Suprapubic skin (tissue), 4 donors: Measurements from ENCODE around the gene ACE. TPM values are rescaled to one million over a fixed set of nuclear protein-coding genes. Genes with fewer than 3 reads are reported as not detected.
A peak's percentile ranks its signal among the peaks of the same experiment; 100 is the strongest.

Source experiments
- DNase-seq, 2 donors: peaks; one replicate each; pipeline ENCODE4 v3.0.0-alpha.2; 2019; ENCODE audit warnings: low spot score in 2 of 2
- H3K27ac ChIP-seq: fragments of 200-600 bp; sonication (generic); one replicate; pipeline ENCODE4 v1.5.1; 2019
- H3K27me3 ChIP-seq: fragments of 200-600 bp; sonication (generic); one replicate; pipeline ENCODE4 v1.5.1; 2019
- H3K36me3 ChIP-seq: fragments of 200-600 bp; sonication (generic); one replicate; pipeline ENCODE4 v1.5.1; 2019
- H3K4me1 ChIP-seq: fragments of 200-600 bp; sonication (generic); one replicate; pipeline ENCODE4 v1.5.1; 2019
- H3K4me3 ChIP-seq: fragments of 200-600 bp; sonication (generic); one replicate; pipeline ENCODE4 v1.5.1; 2019; ENCODE audit warnings: mild to moderate bottlenecking
- H3K9me3 ChIP-seq: fragments of 200-600 bp; sonication (generic); one replicate; pipeline ENCODE4 v1.5.1; 2019
- CTCF ChIP-seq, 2 donors: fragments of 200-600 bp in 1 of 2; fragments of 450-650 bp in 1 of 2; sonication (generic) in 1 of 2; IDR thresholded peaks; one replicate each; pipeline ENCODE4 v1.5.1; 2016 to 2019; ENCODE audit warnings: antibody characterized with exemption in 2 of 2, mild to moderate bottlenecking in 1 of 2, moderate library complexity in 1 of 2
- EP300 ChIP-seq: sonication (generic); formaldehyde crosslinking; IDR thresholded peaks from one replicate; pipeline ENCODE4 v1.6.1; 2017; ENCODE audit warnings: antibody characterized with exemption
- POLR2A ChIP-seq, 2 donors: fragments of 450-650 bp; IDR thresholded peaks; one replicate each; pipeline ENCODE4 v1.6.1; 2017; ENCODE audit warnings: antibody characterized with exemption in 2 of 2, mild to moderate bottlenecking in 2 of 2, moderate library complexity in 2 of 2
- POLR2AphosphoS5 ChIP-seq, 3 donors: sonication (generic); formaldehyde crosslinking; IDR thresholded peaks; one replicate each; pipeline ENCODE4 v1.6.1; 2017; ENCODE audit warnings: antibody characterized with exemption in 3 of 3
- WGBS: methylation state at CpG from one replicate; pipeline ENCODE4 v1.1.5; 2018; 5-methylcytosine and 5-hydroxymethylcytosine counted together
- total RNA-seq, 4 donors: library from RNA; depleted of rRNA; stranded (reverse); fragments of >200 nt; gene quantifications; one replicate each; pipeline ENCODE4 v1.1.0, GENCODE V29; 2016

The ACE gene
- total RNA-seq, result 1 to 10 TPM in 3 of 4 donors, under 1 TPM in 1; 0.79 to 6.3 (median 4.0) TPM

- H3K36me3 ChIP-seq, result no peaks in the 10 kb centered on the region
- TF ChIP-seq POLR2AphosphoS5 (IDR thresholded peaks at IDR 0.05) (no peak), CTCF (IDR thresholded peaks at IDR 0.05) (no peak), EP300 (no peak), POLR2A (IDR thresholded peaks at IDR 0.05) (no peak)
- H3K27ac ChIP-seq, result no peak within 1 kb of the TSS
- peak within 1 kb of the TSS; percentile 64 for H3K4me3 ChIP-seq
- WGBS, result 10% methylated on average over 2 of the region's 78 CpGs
- no peak for DNase-seq
- peaks cover 33% of the 10 kb centered on the region for H3K4me1 ChIP-seq
- no peaks in the 10 kb centered on the region for H3K9me3 ChIP-seq
- peaks cover 22% of the 10 kb centered on the region for H3K27me3 ChIP-seq
Observed at GRCh38 chr17:63476854-63477479, at the start of gene ACE. Gene ACE, plus strand, starts transcription at chr17:63477061. Its CDS starts 34 bp downstream, at chr17:63477095.

DNA sequence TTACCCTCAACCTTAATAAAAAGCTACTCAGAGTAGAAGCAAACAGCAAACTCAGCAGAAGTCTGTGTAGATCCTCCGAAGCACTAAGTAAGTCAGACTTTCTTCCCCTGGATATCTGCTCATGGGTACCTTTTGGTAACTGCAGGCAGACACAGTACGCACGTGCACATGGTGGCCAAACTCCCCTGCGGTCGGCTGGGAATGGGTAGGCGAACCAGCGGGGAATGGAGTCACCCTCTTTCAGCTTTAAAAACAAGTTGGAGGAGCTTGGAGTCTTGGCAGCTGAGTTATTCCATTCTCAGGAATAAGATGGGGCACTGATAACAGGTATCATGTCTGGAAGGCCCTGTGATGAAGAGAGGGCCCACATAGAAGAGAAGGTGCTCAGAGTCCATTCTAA is 47.1 kb upstream of the ACE start:
- TF ChIP-seq POLR2AphosphoS5 (IDR thresholded peaks at IDR 0.05) (no peak), POLR2A (IDR thresholded peaks at IDR 0.05) (no peak), EP300 (no peak), CTCF (IDR thresholded peaks at IDR 0.05) (no peak)

DNA sequence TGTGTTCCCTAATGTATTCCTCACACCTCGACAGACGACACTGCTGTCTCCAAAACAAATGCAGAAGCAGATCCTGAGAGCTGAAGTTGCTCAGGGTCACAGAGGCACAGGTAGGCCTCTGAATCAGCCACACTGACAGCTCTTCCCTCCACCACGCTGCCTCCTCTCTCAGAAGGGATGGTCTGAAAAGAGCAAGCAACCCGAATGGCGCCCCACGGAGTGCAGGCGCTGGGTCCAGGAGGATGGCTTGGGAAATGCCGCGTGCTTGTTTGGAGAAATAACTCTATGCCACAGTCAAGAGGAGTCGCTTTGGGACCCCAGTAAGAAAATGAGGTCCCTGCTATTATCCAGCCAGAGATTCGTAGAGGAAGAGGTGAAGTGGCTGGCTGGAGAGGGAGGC is 46.6 kb upstream of the ACE start:
- 90% methylated on average over 10 of the region's 11 CpGs for WGBS
- Histone ChIP-seq H3K9me3 (no peaks in the 10 kb centered on the region), H3K27ac (no peak overlapping the region), H3K27me3 (no peaks in the 10 kb centered on the region), H3K4me3 (no peak overlapping the region), H3K36me3 (no peaks in the 10 kb centered on the region), H3K4me1 (peaks cover 27% of the 10 kb centered on the region)
- TF ChIP-seq POLR2AphosphoS5 (IDR thresholded peaks at IDR 0.05) (no peak), CTCF (IDR thresholded peaks at IDR 0.05) (no peak), POLR2A (IDR thresholded peaks at IDR 0.05) (no peak), EP300 (no peak)
- peak; percentile 46 to 47 for DNase-seq

More for the DNA sequence above, 47.1 kb upstream of the ACE start:
- DNase-seq, result peak; percentile 17 to 20
- no peak overlapping the region for H3K27ac ChIP-seq
- no peaks in the 10 kb centered on the region for H3K36me3 ChIP-seq
- peaks cover 25% of the 10 kb centered on the region for H3K4me1 ChIP-seq
- H3K27me3 ChIP-seq, result no peaks in the 10 kb centered on the region
- H3K9me3 ChIP-seq, result no peaks in the 10 kb centered on the region
- no peak overlapping the region for H3K4me3 ChIP-seq
- WGBS, result 92% methylated on average over 7 of the region's 7 CpGs

DNA sequence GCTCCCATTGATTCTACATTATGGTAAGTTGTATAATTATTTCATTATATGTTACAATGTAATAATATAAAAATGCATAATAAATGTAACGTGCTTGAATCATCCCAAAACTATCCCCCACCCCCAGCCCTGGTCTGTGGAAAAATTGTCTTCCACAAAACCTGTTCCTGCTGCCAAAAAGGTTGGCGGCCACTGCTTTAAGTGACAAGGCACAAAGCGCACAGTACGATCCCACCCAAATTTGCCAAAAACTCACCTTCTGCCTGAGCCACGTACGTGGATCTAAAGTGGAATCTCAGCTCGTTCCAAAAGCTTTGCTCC is 45.3 kb upstream of the ACE start:
- DNase-seq, result no peak
- no peaks in the 10 kb centered on the region for H3K9me3 ChIP-seq
- H3K36me3 ChIP-seq, result no peaks in the 10 kb centered on the region
- 80% methylated on average over 7 of the region's 7 CpGs for WGBS
- peaks cover 34% of the 10 kb centered on the region for H3K4me1 ChIP-seq
- no peak overlapping the region for H3K27ac ChIP-seq
- no peak for TF ChIP-seq EP300
- no peak for TF ChIP-seq POLR2A (IDR thresholded peaks at IDR 0.05)
- no peak overlapping the region for H3K4me3 ChIP-seq
- no peaks in the 10 kb centered on the region for H3K27me3 ChIP-seq

- Histone ChIP-seq H3K27ac (peak overlapping the region; percentile 86), H3K4me3 (no peak overlapping the region), H3K27me3 (no peaks in the 10 kb centered on the region), H3K4me1 (peaks cover 40% of the 10 kb centered on the region), H3K9me3 (no peaks in the 10 kb centered on the region), H3K36me3 (no peaks in the 10 kb centered on the region)
- TF ChIP-seq EP300 (no peak), POLR2A (IDR thresholded peaks at IDR 0.05) (no peak), CTCF (IDR thresholded peaks at IDR 0.05) (no peak), POLR2AphosphoS5 (IDR thresholded peaks at IDR 0.05) (no peak)
- DNase-seq, result no peak
- WGBS, result 82% methylated on average over 16 of the region's 16 CpGs
Observed at GRCh38 chr17:63431939-63432804, 44.7 kb upstream of the ACE start.
